MCF 10A (cell line): Measurements from ENCODE around the gene MTMR3. TPM values are rescaled to one million over a fixed set of nuclear protein-coding genes. Genes with fewer than 3 reads are reported as not detected.
"Not testable (repeated sequence)": the region's sequence is repeated elsewhere in the genome, so short reads cannot be mapped to it uniquely, and the experiment has no call there.

Experiments
- BruUV-seq: library from RNA; stranded (reverse); fragments of 400-500 nt; replicated peaks from 2 replicates; lab custom pipeline; 2021; lab: Mats Ljungman, UMichigan
- CTCF ChIA-PET: fragments of 300-600 bp; sonication (Branson Sonifier 250); formaldehyde crosslinking; extraction: SDS; loops from one replicate; lab custom pipeline; 2021; ENCODE audit warnings: antibody characterized with exemption, inconsistent platforms; lab: Yijun Ruan, JAX
- POLR2A ChIA-PET: fragments of 300-600, 350-650 bp; sonication (Branson Sonifier 250); formaldehyde crosslinking; extraction: SDS; loops from one replicate; lab custom pipeline; 2020; ENCODE audit warnings: antibody characterized with exemption, inconsistent platforms; lab: Yijun Ruan, JAX
- DNase-seq: peaks from one replicate; pipeline ENCODE4 v3.0.0-alpha.2; 2018; ENCODE audit not compliant: unreplicated experiment
- H3K27ac Mint-ChIP-seq: one replicate; pipeline ENCODE4 v1.8.0; 2022; ENCODE audit warnings: mild to moderate bottlenecking, low read depth, mixed read lengths; ENCODE audit not compliant: unreplicated experiment
- H3K27me3 Mint-ChIP-seq: one replicate; pipeline ENCODE4 v1.8.0; 2022; ENCODE audit warnings: mixed read lengths; ENCODE audit not compliant: insufficient read depth, unreplicated experiment
- H3K36me3 Mint-ChIP-seq: one replicate; pipeline ENCODE4 v1.8.0; 2022; ENCODE audit warnings: mild to moderate bottlenecking, moderate library complexity, mixed read lengths; ENCODE audit not compliant: insufficient read depth, unreplicated experiment
- H3K4me1 Mint-ChIP-seq: one replicate; pipeline ENCODE4 v1.8.0; 2022; ENCODE audit warnings: mixed read lengths; ENCODE audit not compliant: insufficient read depth, unreplicated experiment
- H3K4me3 Mint-ChIP-seq: one replicate; pipeline ENCODE4 v1.8.0; 2022; ENCODE audit warnings: mild to moderate bottlenecking, moderate library complexity, mixed read lengths; ENCODE audit not compliant: unreplicated experiment
- H3K9me3 Mint-ChIP-seq: one replicate; pipeline ENCODE4 v1.8.0; 2022; ENCODE audit warnings: mixed read lengths; ENCODE audit not compliant: unreplicated experiment
- intact Hi-C: fragments of 100-400 bp; cut with micrococcal nuclease; formaldehyde crosslinking; loops from 2 replicates; pipeline ENCODE4 v1.14.1; 2022
- total RNA-seq: library from RNA; stranded (reverse); gene quantifications from 2 replicates; pipeline ENCODE4 v1.2.3, GENCODE V29; 2022
- TF ChIP-seq, protein P1 (sequence below): fragments of 200-600 bp; IDR thresholded peaks from one replicate; pipeline ENCODE4 v1.8.0; 2022; ENCODE audit warnings: antibody characterized with exemption, mild to moderate bottlenecking; ENCODE audit not compliant: unreplicated experiment

Gene MTMR3
- total RNA-seq, 1 experiment from 2014 or later, result 34.4 TPM

DNA sequence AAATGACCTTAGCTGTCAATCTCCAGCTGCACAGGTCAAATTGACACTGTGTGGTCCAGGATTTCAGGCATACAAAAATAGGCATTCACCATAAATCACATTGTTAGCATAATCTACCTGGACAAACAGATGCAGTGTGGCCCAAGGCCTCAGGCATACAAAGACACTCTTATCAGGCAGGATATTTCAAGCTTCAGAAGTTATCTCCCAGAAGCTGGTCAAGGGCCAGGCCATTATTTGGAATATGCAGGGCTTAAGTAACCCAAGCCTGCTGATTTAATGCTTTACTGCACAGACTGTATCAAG is 171.7 kb downstream of the MTMR3 start:
- DNase-seq, result no peak
- no peaks in the 10 kb centered on the region for H3K27me3 Mint-ChIP-seq
- no peak overlapping the region for H3K4me3 Mint-ChIP-seq
- CTCF ChIA-PET, result interaction anchor here (0.5 to 1.3 kb wide), 4 partner anchors 11 to 436 kb away, joined by 3 read pairs; no protein-coding TSS in a partner anchor
- H3K9me3 Mint-ChIP-seq, result peaks cover 7% of the 10 kb centered on the region
- no peak overlapping the region for H3K27ac Mint-ChIP-seq
- TF ChIP-seq, protein P1, sequence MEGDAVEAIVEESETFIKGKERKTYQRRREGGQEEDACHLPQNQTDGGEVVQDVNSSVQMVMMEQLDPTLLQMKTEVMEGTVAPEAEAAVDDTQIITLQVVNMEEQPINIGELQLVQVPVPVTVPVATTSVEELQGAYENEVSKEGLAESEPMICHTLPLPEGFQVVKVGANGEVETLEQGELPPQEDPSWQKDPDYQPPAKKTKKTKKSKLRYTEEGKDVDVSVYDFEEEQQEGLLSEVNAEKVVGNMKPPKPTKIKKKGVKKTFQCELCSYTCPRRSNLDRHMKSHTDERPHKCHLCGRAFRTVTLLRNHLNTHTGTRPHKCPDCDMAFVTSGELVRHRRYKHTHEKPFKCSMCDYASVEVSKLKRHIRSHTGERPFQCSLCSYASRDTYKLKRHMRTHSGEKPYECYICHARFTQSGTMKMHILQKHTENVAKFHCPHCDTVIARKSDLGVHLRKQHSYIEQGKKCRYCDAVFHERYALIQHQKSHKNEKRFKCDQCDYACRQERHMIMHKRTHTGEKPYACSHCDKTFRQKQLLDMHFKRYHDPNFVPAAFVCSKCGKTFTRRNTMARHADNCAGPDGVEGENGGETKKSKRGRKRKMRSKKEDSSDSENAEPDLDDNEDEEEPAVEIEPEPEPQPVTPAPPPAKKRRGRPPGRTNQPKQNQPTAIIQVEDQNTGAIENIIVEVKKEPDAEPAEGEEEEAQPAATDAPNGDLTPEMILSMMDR, result no peak
- peaks cover 9% of the 10 kb centered on the region for H3K4me1 Mint-ChIP-seq
- intact Hi-C loops, result no loop called here
- POLR2A ChIA-PET, result no interaction called here
- no TSS peak for BruUV-seq
- no peaks in the 10 kb centered on the region for H3K36me3 Mint-ChIP-seq

DNA sequence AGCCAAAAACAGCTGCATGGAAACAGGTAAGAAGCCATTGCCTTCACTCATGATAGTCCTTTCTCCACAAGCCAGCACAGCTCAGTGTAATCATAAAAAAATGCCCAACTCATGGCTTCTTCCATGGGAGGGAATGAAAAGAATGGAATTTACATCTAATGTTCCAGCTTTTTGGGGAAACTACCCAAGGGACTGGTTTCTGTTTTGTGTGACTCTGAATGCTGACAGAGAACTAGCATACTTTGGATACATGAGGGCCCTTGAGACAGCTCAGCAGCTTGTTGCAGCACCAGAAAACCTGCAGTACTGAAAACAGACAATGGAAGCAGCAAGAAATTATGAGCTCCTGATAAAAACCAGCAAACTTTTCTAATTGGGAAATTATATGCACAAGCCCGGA is 173.0 kb downstream of the MTMR3 start:
- CTCF ChIA-PET, result interaction anchor here (0.6 kb wide), 1 partner anchor 430 kb away, joined by 3 read pairs; no protein-coding TSS in a partner anchor
- Mint-ChIP-seq H3K36me3 (no peaks in the 10 kb centered on the region), H3K27me3 (no peaks in the 10 kb centered on the region), H3K27ac (no peak overlapping the region), H3K4me3 (no peak overlapping the region), H3K4me1 (peaks cover 9% of the 10 kb centered on the region), H3K9me3 (peaks cover 7% of the 10 kb centered on the region)
- intact Hi-C loops, result no loop called here
- TF ChIP-seq, protein P1, result no peak
- POLR2A ChIA-PET, result interaction anchor here (0.5 to 1.2 kb wide), 3 partner anchors 9 to 453 kb away, joined by 3 read pairs; no protein-coding TSS in a partner anchor
- DNase-seq, result no peak
- BruUV-seq, result no TSS peak

DNA sequence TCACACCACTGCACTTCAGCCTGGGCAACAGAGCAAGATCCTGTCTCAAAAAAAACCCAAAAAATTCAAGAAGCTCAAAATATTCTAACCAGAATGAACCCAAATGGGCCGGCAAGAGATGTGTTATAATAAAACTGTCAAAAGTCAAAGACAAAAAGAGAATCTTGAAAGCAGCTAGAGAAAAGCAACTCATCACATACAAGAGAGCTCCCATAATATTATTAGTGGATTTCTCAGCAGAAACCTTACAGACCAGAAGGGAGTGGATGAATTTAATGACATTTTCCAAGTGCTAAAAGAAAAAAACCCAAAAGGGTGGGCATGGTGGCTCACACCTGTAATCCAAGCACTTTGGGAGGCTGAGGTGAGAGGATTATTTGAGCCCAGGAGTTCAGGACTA is 174.4 kb downstream of the MTMR3 start:
- no TSS peak for BruUV-seq
- Mint-ChIP-seq H3K9me3 (peaks cover 7% of the 10 kb centered on the region), H3K4me3 (no peak overlapping the region), H3K36me3 (no peaks in the 10 kb centered on the region), H3K4me1 (peaks cover 9% of the 10 kb centered on the region), H3K27me3 (no peaks in the 10 kb centered on the region), H3K27ac (no peak overlapping the region)
- POLR2A ChIA-PET, result interaction anchor here (1.4 kb wide), 1 partner anchor 20 kb away, joined by 5 read pairs; no protein-coding TSS in a partner anchor
- CTCF ChIA-PET, result interaction anchor here (0.9 kb wide), 1 partner anchor 367 kb away, joined by 3 read pairs; no protein-coding TSS in a partner anchor
- no peak for DNase-seq
- TF ChIP-seq, protein P1, result no peak
- intact Hi-C loops, result no loop called here

DNA sequence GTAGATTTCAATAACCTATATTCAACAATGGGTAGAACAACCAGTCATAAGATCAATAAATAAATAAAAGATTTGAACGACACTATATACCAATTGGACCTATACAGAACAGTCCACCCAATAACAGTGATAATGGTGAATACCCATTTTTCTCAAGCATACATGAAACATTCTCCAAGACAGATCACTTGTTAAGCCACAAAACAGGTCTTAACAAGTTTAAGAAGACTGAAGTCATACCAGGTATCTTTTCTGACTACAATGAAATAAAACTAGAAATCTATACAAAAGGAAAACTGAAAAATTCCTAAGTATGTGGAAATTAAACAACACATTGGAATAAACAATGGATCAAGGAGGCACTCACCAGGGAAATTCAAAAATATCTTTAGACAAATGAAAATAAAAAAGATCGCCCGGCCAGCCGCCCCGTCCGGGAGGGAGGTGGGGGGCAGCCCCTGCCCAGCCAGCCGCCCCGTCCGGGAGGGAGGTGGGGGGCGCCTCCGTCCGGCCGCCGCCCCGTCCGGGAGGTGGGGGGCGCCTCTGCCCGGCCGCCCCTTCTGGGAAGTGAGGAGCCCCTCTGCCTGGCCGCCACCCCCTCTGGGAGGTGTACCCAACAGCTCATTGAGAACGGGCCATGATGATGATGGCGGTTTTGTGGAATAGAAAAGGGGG is 176.5 kb downstream of the MTMR3 start:
- H3K4me3 Mint-ChIP-seq, H3K36me3 Mint-ChIP-seq, BruUV-seq, H3K27me3 Mint-ChIP-seq, DNase-seq, H3K27ac Mint-ChIP-seq, POLR2A ChIA-PET, intact Hi-C loops, H3K4me1 Mint-ChIP-seq, CTCF ChIA-PET: not testable (repeated sequence)
- H3K9me3 Mint-ChIP-seq, result peaks cover 17% of the 10 kb centered on the region

DNA sequence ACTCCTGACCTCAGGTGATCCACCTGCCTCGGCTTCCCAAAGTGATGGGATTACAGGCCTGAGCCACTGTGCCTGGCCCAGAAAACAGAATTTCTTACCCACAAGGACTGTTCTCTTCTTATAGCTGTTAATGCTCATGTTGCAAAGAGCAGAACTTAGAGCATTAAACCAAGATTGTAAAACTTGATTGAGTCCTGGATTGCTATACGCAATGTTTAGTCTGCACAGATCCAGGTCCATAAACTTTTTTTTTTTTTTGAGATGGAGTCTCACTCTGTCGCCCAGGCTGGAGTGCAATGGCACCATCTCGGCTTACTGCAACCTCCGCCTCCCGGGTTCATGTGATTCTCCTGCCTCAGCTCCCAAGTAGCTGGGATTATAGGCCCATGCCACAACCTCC is 178.1 kb downstream of the MTMR3 start:
- DNase-seq, BruUV-seq, H3K27ac Mint-ChIP-seq, H3K4me3 Mint-ChIP-seq, H3K4me1 Mint-ChIP-seq, H3K36me3 Mint-ChIP-seq, H3K27me3 Mint-ChIP-seq, intact Hi-C loops: not testable (repeated sequence)
- ChIA-PET POLR2A (interaction anchor here (0.6 kb wide), 1 partner anchor 759 kb away, joined by 4 read pairs; no protein-coding TSS in a partner anchor), CTCF (interaction anchor here (1.2 kb wide), 1 partner anchor 178 kb away, joined by 4 read pairs; the partner anchor contains the start of gene MTMR3)
- peaks cover 18% of the 10 kb centered on the region for H3K9me3 Mint-ChIP-seq
